GM19351 (cell line): ENCODE data around the gene TIMM13.

ENCODE experiments used
- ATAC-seq: cut with Tn5 transposase; IDR thresholded peaks from one replicate; pipeline ENCODE4 v1.9.1; 2021; ENCODE audit warnings: mild to moderate bottlenecking, moderate library complexity; ENCODE audit not compliant: unreplicated experiment

Gene TIMM13

DNA sequence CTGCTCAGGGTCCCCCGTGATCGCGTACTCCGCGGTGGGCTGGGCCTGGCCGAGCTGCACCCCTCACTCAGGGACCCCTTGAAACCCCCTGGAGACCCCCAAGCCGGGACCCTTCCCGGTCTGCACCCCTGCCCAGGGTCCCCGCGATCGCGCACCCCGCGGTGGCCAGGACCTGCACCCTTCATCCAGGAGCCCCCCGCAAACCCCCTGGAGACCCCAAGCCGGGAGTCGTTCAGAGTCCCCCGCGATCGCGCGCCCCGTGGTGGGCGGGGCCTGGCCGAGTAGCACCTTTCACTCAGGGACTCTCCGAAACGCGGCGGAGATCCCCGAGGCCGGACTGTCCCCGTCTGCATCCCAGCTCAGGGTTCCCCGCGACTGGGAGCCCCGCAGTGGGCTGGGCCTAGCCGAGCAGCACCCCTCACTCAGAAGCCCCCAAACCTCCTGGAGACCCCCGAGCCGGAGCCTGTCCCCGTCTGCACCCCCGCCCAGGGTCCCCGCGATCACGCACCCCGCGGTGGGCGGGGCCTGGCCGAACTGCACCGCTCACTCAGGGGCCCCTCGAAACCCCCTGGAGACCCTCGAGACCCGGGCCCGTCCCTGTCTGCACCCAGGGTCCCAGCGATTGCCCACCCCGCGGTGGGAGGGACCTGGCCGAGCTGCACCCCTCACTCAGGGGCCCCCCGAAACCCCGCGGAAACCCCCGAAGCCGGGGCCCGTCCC is 28.6 kb upstream of the TIMM13 start:
- ATAC-seq: peak; percentile 30

DNA sequence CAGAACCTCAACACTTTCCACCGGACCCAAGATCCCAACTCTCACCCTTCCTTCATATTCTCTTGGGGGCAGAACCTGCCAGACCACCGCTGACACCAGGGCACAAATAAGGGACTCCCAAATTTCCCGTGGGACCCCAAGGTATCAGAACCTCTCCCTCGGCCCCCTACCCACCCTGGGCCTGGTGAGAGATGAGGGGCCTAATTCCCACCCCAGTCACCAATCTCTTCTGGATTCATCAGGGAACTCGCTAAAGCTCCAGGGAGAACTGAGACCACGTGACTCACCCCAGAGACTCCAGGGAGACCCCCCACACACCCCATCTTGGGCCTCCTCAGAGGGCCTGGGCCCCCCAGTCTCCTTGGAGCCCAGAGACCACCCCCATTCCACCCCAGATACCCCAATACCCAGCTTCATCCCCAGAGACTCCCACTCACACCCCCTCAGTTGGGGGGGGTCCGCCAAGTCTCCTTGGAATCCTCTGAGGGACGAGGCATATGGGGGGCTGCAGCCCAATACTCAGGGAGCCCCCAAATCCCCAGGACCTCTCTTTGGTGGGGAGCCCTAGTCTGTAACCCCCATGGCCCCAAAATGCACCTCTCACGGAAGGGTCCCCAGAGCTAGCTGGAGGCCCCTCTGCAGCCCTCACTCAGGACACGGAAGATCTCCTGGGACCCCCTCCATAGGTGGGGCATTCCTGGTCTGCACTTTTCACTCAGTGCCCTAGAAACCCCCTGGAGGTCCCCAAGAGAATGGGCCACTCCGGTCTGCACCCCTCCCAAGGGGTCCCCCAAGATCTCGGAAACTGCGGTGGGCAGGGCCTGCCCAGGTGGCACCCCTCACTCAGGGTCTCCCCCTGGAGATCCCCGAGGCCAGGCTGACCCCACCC is 27.8 kb upstream of the TIMM13 start:
- no peak for ATAC-seq

DNA sequence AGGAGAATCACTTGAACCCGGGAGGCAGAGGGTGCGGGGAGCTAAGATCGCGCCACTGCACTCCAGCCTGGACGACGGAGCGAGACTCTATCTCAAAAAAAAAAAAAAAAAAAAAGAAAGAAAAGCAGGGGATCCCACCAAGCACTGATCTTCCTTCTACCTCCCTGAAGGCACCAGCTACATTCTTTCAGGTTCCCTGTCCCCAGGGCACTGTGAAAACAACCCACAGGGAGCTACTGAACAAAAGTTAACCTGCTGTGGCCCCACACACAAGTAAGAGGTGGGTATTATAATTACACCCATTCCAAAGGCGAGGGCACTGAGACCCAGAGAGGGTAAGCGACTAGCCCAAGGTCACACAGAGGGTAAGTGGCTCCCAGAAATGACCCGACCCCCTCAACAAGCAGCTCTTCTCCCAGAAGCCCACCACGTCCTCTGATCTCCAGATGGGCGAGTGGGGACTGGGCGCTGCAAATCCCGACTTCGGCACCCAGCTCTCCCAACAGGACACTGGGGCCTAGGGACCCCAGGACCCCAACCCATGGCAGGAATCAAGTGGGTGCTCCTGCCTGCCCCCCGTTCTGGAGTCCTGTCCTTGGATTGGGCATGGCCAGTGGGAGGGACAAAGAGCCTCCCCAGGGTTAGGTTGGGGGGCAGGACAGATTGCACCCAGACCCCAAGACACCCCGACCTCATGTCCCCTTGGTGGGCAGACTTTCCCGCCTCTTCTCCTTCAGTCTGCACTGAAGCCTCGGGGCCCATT is 27.0 kb upstream of the TIMM13 start:
- ATAC-seq: no peak

DNA sequence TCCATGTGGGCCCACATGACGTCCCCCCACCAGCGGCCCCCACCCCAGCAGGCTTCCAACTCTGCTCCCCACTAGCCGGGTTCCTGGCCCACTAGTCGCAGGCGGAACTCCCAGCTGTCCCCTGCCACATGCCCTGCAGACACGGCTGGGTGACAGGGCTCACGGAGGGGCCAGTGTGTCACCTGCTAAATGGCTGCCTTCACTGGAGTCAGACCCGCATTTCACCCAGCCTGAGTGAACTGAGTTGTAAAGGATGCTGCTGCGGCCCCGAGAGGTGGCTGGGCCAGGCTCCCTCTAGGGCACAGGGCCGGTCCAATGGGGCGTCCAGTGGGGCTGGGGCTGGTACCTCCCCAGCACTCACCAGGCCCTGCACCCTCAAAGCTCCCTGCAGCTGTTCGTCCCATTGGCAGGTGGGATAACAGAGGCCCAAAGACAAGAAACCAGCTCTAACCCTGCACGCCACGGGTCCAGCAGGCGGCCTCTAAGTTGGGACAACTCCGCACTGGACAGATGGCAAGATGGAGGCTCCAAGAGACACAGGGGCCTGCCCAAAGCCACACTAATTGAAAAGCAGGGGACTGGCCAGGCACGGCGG is 26.1 kb upstream of the TIMM13 start:
- no peak for ATAC-seq

DNA sequence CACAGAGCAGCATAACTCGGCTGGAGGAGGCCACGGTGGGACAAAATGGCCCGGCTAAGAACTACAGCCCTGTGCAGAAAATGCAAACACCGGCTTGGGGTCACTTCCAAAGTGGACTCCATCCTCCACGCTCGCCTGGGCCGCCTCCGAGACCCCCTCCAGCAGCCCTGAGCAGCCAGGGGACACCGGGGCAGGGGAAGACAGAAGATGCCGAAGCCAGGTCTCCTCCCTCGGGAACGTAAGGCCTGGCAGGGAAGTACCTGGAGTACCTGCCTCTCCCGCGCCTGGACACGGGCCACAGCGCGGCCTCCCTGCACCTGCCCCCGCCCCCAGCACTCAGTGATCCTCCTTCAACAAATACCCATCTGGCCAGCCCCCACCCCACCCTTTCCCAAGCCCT is 24.4 kb upstream of the TIMM13 start:
- ATAC-seq: no peak

DNA sequence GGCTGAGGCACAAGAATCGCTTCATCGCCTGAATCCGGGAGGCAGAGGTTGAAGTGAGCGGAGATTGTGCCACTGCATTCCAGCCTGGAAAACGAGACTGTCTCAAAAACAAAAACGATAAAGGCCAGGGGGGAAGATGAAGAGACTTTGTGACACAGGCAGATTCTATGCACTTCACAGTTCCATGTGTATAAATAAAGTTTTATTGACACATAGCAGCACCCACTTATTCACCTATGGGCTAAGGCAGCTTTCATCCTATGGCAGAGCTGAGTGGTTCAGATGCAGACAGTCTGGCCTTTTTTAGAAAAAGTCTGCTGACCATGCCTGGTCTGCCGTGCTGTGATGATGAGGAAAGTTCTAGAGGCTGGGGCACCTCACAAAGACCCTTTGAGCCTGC is 23.8 kb upstream of the TIMM13 start:
- no peak for ATAC-seq

DNA sequence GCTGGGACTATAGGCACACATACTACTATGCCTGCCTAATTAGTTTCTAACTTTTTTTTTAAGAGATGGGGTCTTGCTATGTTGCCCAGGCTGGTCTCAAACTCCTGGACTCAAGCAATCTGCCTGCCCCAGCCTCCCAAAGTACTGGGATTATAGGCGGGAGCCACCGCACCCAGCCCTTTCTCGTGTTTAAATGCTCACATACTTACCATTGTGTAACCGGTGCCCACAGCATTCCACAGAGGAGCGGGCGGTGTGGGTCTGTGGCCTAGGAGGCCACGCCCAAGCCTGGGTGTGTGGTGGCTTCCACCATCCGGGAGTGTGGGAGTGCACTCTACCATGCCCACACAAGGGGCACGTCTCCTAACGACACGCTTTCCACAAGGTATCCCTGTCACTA is 21.6 kb upstream of the TIMM13 start:
- ATAC-seq: no peak

DNA sequence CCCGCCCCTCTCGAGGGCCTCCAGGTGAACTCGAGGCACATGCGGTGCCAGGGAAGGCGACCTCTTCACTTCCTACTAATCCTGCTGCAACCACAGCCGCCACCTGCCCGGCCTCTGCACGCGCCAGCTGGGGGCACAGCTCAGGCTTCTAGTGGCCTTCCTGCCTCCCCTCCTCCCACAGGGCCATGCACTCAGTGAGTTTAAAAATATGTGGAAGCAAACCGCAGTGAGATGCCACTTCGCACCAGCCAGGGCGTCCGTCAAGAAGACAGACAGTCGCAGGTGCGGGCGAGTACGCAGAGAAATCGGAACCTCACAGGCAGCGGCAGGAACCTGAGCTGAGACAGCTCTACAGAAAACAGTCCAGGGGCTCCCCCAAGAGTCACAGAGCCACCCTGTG is 19.0 kb upstream of the TIMM13 start:
- ATAC-seq: no peak

DNA sequence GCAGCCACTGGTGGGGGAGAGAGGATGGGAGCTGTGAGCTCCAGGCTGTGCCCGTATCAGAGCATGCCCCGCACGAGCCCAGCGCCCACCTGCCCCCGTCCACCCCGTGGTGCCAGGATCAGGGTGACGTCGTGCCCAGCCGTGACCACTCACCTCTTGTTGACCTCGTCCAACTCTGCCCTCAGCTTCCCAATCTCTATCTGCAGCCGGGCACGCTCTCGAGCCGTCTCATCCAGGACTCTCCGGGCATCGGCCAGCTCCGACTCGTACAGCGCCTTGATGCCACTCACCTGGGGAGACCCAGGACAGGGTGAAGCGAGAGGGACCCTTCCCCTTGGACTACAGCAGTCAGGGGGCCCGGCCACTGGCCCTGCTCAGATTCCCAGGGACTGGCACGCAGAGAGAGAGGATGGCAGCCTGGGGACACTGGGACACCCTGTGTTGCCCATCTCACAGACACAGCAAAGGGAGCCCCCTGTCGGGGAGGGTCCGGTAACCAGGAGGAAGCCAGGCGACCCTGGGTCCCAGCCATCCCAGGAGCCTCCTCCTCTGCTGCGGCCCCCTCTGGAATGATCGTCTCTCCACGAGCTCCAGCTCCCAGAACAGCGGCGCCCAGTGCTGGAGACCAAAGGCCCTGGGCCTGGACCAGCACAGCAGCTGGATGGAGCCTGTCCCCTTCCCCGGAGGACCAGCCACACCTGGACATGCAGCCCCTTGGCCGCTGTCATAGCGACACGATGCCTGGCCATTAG is 17.0 kb upstream of the TIMM13 start:
- no peak for ATAC-seq

DNA sequence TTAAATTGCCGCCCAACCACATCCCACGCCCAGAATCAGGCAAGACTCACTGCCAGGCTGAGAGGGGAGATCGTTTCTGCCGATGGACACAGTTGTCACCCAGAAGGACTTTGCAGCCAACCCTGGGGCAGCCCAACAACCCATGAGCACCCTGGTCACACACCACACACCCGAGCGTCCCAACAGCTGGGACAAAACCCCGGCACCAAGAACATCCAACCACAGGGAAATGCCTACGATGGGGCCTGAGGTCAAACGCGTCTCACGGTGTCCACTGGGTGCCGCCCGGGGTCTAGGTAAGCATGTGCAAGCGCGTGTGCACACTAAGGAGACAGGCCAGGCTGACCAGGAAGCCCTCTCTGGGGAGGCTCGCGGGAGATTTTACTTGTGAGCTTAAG is 16.4 kb upstream of the TIMM13 start:
- ATAC-seq: no peak

DNA sequence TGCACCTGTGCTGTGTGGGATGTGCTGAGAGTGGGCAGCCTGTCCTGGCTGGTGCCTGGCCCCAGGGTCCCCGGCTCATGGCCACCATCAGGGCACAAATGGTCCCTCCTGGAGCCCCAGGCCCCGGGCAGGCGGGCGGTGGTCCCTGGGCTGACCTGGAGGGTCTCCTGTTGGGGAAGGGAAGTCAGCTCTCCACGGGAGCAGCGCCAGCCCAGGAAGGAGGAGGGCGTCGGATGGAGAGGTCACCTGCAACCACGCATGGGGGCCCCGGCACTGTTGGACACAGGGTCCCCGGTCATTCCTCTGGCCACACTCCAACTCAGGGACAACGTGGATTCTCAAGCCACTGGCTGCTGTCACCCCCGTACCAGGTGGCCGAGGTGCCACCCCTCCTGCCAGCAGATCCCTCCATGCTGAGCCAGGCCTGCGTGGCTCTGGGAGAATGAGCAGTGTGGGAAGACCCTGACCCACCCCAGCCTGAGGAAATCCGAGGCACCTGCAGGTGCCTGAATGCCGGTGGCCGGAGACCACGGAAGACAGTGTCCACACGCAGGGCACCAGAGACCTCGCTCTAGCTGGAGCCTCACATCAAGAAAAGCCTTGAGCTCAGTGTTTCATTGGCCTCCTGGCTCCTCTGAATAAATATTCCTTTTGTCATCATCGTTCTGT is 15.9 kb upstream of the TIMM13 start:
- ATAC-seq: no peak

DNA sequence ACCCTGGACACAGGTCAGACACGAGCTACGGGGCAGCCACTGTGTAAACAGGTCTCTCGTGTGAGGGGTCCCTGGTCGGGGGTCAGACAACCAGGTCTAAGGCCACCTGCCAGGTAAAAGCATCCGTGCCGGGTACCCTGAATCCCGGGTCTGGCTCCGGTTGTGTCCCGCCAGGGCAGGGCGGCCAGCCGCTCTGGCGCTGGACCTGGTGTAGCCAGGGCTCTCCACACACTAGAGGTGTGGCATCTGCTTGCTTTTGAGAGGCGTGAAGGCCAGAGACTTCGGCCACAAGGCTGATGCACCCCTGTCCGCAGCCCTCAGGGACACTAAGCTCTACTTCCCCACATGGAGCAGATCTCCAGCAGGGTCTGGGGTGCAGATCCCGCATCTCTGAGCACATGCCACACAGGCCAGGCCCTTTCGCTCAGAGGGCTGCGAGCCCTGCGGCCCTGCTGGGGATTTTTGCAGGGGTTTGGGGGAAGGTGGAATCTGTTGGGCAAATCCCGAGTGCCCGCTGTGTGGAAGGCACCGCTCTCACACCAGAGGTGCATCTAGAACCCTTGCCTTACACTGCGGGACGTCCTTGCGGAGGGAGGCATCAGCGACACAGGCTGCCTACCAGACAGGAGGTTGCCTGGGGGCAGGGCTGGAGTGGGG is 13.8 kb upstream of the TIMM13 start:
- no peak for ATAC-seq

DNA sequence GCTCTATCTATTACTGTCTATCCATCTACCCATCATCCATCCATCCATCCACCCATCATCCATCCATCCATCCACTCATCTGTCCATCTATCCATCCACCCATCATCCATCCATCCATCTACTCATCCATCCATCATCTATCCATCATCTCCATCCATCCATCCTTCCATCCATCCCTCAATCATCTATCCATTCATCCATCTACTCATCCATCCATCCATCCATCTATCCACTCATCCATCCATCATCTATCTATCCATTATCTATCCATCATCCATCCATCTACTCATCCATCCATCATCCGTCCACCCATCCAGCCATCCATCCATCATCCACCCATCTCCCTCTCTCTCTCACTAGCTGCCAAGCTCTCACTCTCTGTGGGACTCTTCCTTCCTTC is 13.1 kb upstream of the TIMM13 start:
- no peak for ATAC-seq

DNA sequence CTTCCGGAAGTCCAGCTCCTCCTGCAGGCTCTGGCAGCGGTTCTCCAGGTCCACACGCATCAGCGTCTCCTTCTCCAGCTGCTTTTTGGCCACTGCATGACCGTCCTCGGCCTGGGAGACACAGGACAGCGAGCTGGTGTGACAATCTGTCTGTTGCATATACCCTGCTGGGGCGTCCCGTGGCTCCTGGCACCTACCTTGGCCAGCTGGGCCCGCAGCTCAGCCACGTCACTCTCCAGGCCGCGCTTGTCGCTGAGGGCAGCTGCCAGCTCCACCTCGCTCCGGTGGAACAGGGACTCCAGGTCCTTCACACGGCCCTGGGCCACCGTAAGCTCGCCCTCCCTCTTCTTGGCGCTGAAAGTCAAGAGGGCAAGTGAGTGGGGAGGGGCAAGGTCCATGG is 10.8 kb upstream of the TIMM13 start:
- ATAC-seq: no peak

DNA sequence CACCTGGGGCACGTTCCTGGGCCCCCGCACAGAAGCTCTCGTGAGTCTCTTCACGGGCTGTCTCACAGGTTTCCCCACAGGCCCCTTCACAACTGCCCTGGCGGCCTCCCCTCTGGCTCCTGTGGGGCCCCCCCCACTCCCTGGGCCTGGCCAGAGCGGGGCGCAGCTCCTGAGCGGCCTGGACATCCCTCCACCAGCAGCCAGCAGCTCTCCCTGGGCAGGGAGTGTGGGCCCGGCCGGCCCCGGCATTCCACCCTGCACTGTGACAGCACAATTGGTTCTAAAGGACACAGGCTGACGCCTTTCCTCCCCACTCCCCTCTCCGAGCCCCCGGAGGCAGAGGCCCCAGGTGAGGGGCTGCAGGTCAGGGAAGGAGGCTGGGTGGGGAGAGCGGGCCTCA is 9.5 kb upstream of the TIMM13 start:
- ATAC-seq: no peak

DNA sequence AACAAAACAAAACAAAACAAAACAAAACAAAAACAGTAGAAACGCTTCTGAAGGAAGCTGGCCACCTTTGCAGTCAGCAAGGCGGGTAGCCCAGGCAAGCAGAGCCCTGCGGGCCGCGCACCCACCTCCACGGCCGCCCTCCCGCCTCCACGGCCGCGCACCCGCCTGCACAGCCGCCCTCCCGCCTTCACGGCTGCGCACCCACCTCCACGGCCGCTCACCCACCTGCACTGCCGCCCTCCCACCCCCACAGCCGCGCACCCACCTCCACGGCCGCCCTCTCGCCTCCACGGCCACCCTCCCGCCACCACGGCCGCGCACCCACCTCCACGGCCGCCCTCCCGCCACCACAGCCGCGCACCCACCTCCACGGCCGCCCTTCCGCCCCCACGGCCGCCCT is 9.0 kb upstream of the TIMM13 start:
- ATAC-seq: no peak

DNA sequence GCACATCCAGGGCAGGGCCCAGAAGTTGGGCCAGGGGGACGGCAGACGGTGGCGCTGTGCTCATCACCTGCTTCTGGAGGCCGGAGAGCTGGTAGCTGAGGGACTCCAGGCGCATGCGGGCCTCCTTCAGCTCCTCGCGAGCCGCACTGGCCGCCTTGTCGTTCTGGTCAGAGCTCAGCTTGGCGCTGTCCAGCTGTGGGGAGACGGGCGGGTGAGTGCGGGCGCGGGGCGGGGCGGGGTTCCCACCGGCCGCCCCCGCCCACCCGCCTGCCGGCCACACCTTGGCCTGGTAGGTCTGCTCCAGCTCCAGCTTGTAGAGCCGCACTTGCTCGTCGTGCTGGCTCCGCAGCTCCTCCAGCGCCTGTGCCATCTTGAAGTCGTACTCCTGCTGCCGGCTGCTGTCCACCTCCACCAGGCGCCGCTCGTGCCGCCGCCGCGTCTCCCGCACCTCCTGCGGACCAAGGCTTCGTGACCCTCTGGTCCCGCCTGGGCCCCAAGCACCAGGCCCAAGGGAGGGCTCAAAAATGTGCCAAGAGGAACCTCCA is 7.4 kb upstream of the TIMM13 start:
- no peak for ATAC-seq

DNA sequence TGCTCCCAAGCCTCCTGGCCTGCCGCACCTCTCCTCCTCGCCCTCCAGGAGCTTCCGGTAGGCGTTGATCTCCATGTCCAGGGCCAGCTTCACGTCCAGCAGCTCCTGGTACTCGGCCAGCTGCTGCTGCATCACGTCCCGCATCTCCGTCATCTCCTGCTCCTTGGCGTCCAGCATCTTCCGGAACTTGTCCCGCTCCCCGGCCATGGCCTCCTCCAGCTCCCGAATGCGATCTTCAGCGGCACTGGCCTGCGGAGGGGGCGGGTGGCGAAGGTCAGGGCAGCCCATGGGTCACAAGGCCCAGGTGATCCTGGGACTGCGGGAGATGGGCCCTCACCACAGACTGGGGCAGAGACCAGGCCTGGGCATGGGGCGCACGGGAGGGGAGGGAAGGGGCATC is 6.9 kb upstream of the TIMM13 start:
- no peak for ATAC-seq

DNA sequence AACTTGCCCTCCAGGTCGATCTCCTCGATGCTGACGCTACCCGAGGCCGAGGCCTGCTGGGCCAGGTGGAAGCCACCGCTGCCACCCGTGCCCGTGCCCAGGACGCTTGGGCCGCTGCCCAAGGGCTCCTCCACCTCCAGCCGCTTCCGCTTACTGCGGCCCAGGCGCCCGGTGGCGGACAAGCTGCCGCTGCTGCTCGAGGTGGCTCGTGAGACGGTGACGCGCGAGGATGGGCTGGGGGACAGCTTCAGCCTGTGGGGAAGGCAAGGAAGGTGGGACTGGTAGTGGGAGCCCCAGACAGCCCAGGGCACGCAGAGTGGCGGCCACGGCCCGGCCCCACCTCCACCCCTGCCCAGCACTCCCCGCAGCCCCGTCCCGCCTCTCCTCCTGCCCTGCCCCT is 6.5 kb upstream of the TIMM13 start:
- ATAC-seq: no peak
